GM19395 (cell line): ENCODE data around the gene CDKN1C.

ENCODE experiments used
- ATAC-seq: cut with Tn5 transposase; IDR thresholded peaks from one replicate; pipeline ENCODE4 v1.9.1; 2021; ENCODE audit warnings: mild to moderate bottlenecking, moderate library complexity; ENCODE audit not compliant: unreplicated experiment

CDKN1C gene

GRCh38 chr11:2885678-2886081 is at the start of gene CDKN1C:
Gene CDKN1C, minus strand, starts transcription at chr11:2885775. Its CDS starts 319 bp downstream, at chr11:2885456.
- peak; percentile 76 for ATAC-seq

- ATAC-seq = no peak
Observed at GRCh38 chr11:2934611-2935239, 49.1 kb upstream of the CDKN1C start.

- no peak for ATAC-seq
Observed at GRCh38 chr11:2934021-2934550, 48.5 kb upstream of the CDKN1C start.

- no peak for ATAC-seq
Observed at GRCh38 chr11:2933375-2934020, 47.9 kb upstream of the CDKN1C start.

GRCh38 chr11:2932850-2933251 is 47.3 kb upstream of the CDKN1C start:
- no peak for ATAC-seq

GRCh38 chr11:2931771-2932738 is 46.5 kb upstream of the CDKN1C start:
- ATAC-seq = no peak

GRCh38 chr11:2931420-2931746 is 45.8 kb upstream of the CDKN1C start:
- no peak for ATAC-seq

GRCh38 chr11:2930704-2931419 is 45.3 kb upstream of the CDKN1C start:
- ATAC-seq = peak; percentile 32

- ATAC-seq = peak; percentile 45
Observed at GRCh38 chr11:2929950-2930703, 44.6 kb upstream of the CDKN1C start.

- no peak for ATAC-seq
Observed at GRCh38 chr11:2929531-2929949, 44.0 kb upstream of the CDKN1C start.

GRCh38 chr11:2928605-2929530 is 43.3 kb upstream of the CDKN1C start, which contains the start of gene PHLDA2:
Gene PHLDA2, minus strand, starts transcription at chr11:2929420. Its CDS starts 56 bp downstream, at chr11:2929364.
- no peak for ATAC-seq

- no peak for ATAC-seq
Observed at GRCh38 chr11:2927851-2928604, 42.5 kb upstream of the CDKN1C start.

GRCh38 chr11:2927121-2927800 is 41.7 kb upstream of the CDKN1C start:
- no peak for ATAC-seq

GRCh38 chr11:2926611-2927051 is 41.1 kb upstream of the CDKN1C start:
- ATAC-seq = no peak

- no peak for ATAC-seq
Observed at GRCh38 chr11:2924821-2925675, 39.5 kb upstream of the CDKN1C start.

- no peak for ATAC-seq
Observed at GRCh38 chr11:2924381-2924780, 38.8 kb upstream of the CDKN1C start.
